Measurements from ENCODE around the gene TCHH. TPM values are rescaled to one million over a fixed set of nuclear protein-coding genes. Genes with fewer than 3 reads are reported as not detected.

The TCHH gene
- total and polyA plus RNA-seq, 2 donors (not counting 3 experiments of a cell fraction or from before 2014, with no cell fraction given): not detected

DNA sequence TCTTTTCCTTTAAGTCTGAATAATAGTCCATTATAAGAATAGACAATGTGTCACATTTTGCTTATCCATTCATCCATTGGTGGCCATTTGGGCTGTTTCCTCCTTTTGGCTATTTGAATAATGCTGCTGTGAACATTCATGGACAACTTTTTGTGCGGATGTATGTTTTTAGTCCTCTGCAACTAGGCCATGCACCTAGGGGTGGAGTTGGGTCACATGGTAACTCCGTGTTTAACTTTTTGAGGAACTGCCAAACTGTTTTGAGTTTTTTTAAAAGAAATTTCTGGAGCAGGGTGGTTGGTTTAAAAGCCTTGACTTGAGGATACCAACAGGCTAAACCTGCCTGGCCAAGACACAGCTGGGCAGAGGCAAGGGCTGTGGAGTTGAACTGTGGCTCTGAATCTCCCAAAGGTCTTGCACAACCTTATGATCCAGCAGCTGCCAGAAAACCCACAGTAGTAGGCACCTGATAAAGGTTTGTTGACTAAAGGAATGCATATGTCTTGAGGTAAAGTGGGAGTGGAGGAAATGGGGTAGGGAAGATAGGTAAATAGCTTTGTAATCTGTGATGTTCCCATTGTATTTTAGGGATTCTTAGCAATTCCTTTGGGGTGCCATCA lies 49.4 kb upstream of the TCHH start:
- FAIRE-seq: no peak
- H2AFZ ChIP-seq (ENCODE audit: low read depth, low read length): no peak overlapping the region
- DNase-seq (ENCODE audit: low read depth, low spot score): no peak
- no peak overlapping the region for H3K4me3 ChIP-seq (replicated peaks in 1 of 3; ENCODE audit: insufficient read depth in 1 of 3, low read depth in 1 of 3, low read length in 3 of 3)
- no peaks in the 10 kb centered on the region for H3K36me3 ChIP-seq (ENCODE audit: control insufficient read depth in 2 of 2, extremely low read depth in 1 of 2, insufficient read depth in 2 of 2, low read length in 2 of 2)
- peaks cover 0 to 4% of the 10 kb centered on the region in 2 experiments for H3K27me3 ChIP-seq (ENCODE audit: control insufficient read depth in 2 of 2, insufficient read depth in 2 of 2, low read length in 2 of 2)
- no peaks in the 10 kb centered on the region for H3K9me1 ChIP-seq (replicated peaks; ENCODE audit: control insufficient read depth, extremely low read depth, insufficient read depth, low read length)
- H3K79me2 ChIP-seq (ENCODE audit: control insufficient read depth, insufficient read depth, low read length): no peaks in the 10 kb centered on the region
- CTCF ChIA-PET: interaction anchor here (1.4 kb wide), 1 partner anchor 21 kb away, joined by 3 read pairs; no protein-coding TSS in a partner anchor
- H3K27ac ChIP-seq (ENCODE audit: insufficient read depth, low read depth, low read length): no peak overlapping the region
- no TSS peak for BruUV-seq (replicated peaks)
- no peaks in the 10 kb centered on the region for H3K9me3 ChIP-seq (replicated peaks; ENCODE audit: control insufficient read depth, insufficient read depth, low read length)
- H3K4me2 ChIP-seq (ENCODE audit: insufficient read depth, low read length): no peak overlapping the region
- H3K4me1 ChIP-seq (ENCODE audit: control insufficient read depth, extremely low read depth, insufficient read depth, low read length): no peaks in the 10 kb centered on the region
- dilution Hi-C loops (cut with MboI; ENCODE audit: extremely low pct_ligation_motif_present, low sequenced_read_pairs) (no loop called here), intact Hi-C loops (cut with micrococcal nuclease) (no loop called here)
- no peaks in the 10 kb centered on the region for H4K20me1 ChIP-seq (replicated peaks; ENCODE audit: control insufficient read depth, extremely low read depth, insufficient read depth, low read length)
- H3K9ac ChIP-seq (replicated peaks; ENCODE audit: extremely low read depth, insufficient read depth, low read length): no peak overlapping the region
- POLR2A ChIA-PET: no interaction called here
- TF ChIP-seq GATA2 (IDR thresholded peaks at IDR 0.05; ENCODE audit: insufficient read depth, insufficient read length, low read depth, low read length): no peak
- no peak for TF ChIP-seq JUN (IDR thresholded peaks at IDR 0.05; ENCODE audit: borderline replicate concordance, insufficient read depth, insufficient read length, low read depth)
- TF ChIP-seq, protein P1, sequence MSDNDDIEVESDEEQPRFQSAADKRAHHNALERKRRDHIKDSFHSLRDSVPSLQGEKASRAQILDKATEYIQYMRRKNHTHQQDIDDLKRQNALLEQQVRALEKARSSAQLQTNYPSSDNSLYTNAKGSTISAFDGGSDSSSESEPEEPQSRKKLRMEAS (IDR thresholded peaks at IDR 0.05; ENCODE audit: insufficient read depth, insufficient read length): no peak
- TF ChIP-seq, protein P2, sequence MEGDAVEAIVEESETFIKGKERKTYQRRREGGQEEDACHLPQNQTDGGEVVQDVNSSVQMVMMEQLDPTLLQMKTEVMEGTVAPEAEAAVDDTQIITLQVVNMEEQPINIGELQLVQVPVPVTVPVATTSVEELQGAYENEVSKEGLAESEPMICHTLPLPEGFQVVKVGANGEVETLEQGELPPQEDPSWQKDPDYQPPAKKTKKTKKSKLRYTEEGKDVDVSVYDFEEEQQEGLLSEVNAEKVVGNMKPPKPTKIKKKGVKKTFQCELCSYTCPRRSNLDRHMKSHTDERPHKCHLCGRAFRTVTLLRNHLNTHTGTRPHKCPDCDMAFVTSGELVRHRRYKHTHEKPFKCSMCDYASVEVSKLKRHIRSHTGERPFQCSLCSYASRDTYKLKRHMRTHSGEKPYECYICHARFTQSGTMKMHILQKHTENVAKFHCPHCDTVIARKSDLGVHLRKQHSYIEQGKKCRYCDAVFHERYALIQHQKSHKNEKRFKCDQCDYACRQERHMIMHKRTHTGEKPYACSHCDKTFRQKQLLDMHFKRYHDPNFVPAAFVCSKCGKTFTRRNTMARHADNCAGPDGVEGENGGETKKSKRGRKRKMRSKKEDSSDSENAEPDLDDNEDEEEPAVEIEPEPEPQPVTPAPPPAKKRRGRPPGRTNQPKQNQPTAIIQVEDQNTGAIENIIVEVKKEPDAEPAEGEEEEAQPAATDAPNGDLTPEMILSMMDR (IDR thresholded peaks at IDR 0.05; ENCODE audit: extremely low read depth in 1 of 2, insufficient read depth in 1 of 2, low read depth in 1 of 2, low read length in 2 of 2): no peak
- TF ChIP-seq FOS (IDR thresholded peaks at IDR 0.05; ENCODE audit: borderline replicate concordance, insufficient read depth, low read length): no peak
- no peak for TF ChIP-seq MYC (IDR thresholded peaks at IDR 0.05; ENCODE audit: low read depth, low read length)
- no peak for TF ChIP-seq POLR2AphosphoS5 (IDR thresholded peaks at IDR 0.05; ENCODE audit: insufficient read depth, low read depth, low read length)
- TF ChIP-seq EZH2 (IDR thresholded peaks at IDR 0.05; ENCODE audit: borderline replicate concordance, low read depth, low read length, severe bottlenecking): no peak
- no peak for TF ChIP-seq POLR2A (IDR thresholded peaks at IDR 0.05; ENCODE audit: low read depth, low read length)
